HEK293 (cell line): ENCODE results near the gene NBPF3.

Experiments
- CTCF ChIA-PET: fragments of 350-600 bp; formaldehyde crosslinking; extraction: SDS; loops from one replicate; lab custom pipeline; 2021; ENCODE audit warnings: antibody characterized with exemption; lab: Yijun Ruan, JAX
- POLR2A ChIA-PET: fragments of 300-600 bp; formaldehyde crosslinking; extraction: SDS; loops from one replicate; lab custom pipeline; 2020; ENCODE audit warnings: antibody characterized with exemption, inconsistent platforms; lab: Yijun Ruan, JAX
- H3K27ac ChIP-seq: fragments of 200-500 bp; sonication (Bioruptor generic); 2 replicates; pipeline ENCODE4 v1.5.1; 2014; ENCODE audit warnings: low read depth, low read length, control low read depth, inconsistent platforms; ENCODE audit errors: extremely low read depth
- H3K36me3 ChIP-seq, 2 experiments: fragments of 200-500 bp in 1 of 2; sonication (Bioruptor generic) in 1 of 2; 1 replicate in 1 of 2; 2 replicates in 1 of 2; pipeline ENCODE4 v1.5.1; 2014 to 2017; ENCODE audit warnings: inconsistent platforms in 2 of 2, low read length in 2 of 2; ENCODE audit not compliant: control insufficient read depth in 2 of 2, insufficient read depth in 1 of 2
- H3K4me1 ChIP-seq: fragments of 200-500 bp; sonication (Bioruptor generic); 2 replicates; pipeline ENCODE4 v1.5.1; 2014; ENCODE audit warnings: mild to moderate bottlenecking, low read length, inconsistent platforms; ENCODE audit not compliant: control insufficient read depth, insufficient read depth
- H3K4me3 ChIP-seq: 2 replicates; pipeline ENCODE4 v1.5.1; 2011; ENCODE audit warnings: low read depth, mild to moderate bottlenecking, control low read depth, low read length, moderate library complexity
- H3K9me3 ChIP-seq: fragments of 200-500 bp; sonication (Bioruptor generic); 2 replicates; pipeline ENCODE4 v1.5.1; 2014; ENCODE audit warnings: low read depth, low read length, inconsistent platforms; ENCODE audit not compliant: control insufficient read depth, insufficient read depth
- ATF2 ChIP-seq: fragments of 450-650 bp; formaldehyde crosslinking; IDR thresholded peaks from 2 replicates; pipeline ENCODE4 v1.5.1; 2016; ENCODE audit warnings: missing biosample characterization, missing genetic modification characterization, low read depth
- GLIS2 ChIP-seq: fragments of 450-650 bp; formaldehyde crosslinking; IDR thresholded peaks from 2 replicates; pipeline ENCODE4 v1.5.1; 2016; ENCODE audit warnings: missing biosample characterization, missing genetic modification characterization
- OVOL3 ChIP-seq: fragments of 450-650 bp; formaldehyde crosslinking; IDR thresholded peaks from 2 replicates; pipeline ENCODE4 v1.5.1; 2016; ENCODE audit warnings: missing biosample characterization, missing genetic modification characterization
- SP3 ChIP-seq: fragments of 450-650 bp; formaldehyde crosslinking; IDR thresholded peaks from 2 replicates; pipeline ENCODE4 v1.5.1; 2016; ENCODE audit warnings: missing biosample characterization, missing genetic modification characterization
- ZBTB20 ChIP-seq: fragments of 450-650 bp; formaldehyde crosslinking; IDR thresholded peaks from 2 replicates; pipeline ENCODE4 v1.5.1; 2016; ENCODE audit warnings: missing biosample characterization, missing genetic modification characterization
- ZBTB21 ChIP-seq: fragments of 450-650 bp; formaldehyde crosslinking; IDR thresholded peaks from 2 replicates; pipeline ENCODE4 v1.5.1; 2017; ENCODE audit warnings: missing biosample characterization, missing genetic modification characterization
- ZBTB8A ChIP-seq: fragments of 450-650 bp; formaldehyde crosslinking; IDR thresholded peaks from 2 replicates; pipeline ENCODE4 v1.5.1; 2016; ENCODE audit warnings: missing biosample characterization, missing genetic modification characterization
- ZEB2 ChIP-seq: fragments of 450-650 bp; formaldehyde crosslinking; IDR thresholded peaks from 2 replicates; pipeline ENCODE4 v1.5.1; 2016; ENCODE audit warnings: missing biosample characterization, missing genetic modification characterization
- ZFHX2 ChIP-seq: fragments of 450-650 bp; formaldehyde crosslinking; conservative IDR thresholded peaks from 2 replicates; pipeline ENCODE4 v1.5.1; 2016; ENCODE audit warnings: missing biosample characterization, missing genetic modification characterization
- ZNF2 ChIP-seq: fragments of 450-650 bp; formaldehyde crosslinking; IDR thresholded peaks from 2 replicates; pipeline ENCODE4 v1.5.1; 2016; ENCODE audit warnings: missing biosample characterization, missing genetic modification characterization
- ZNF211 ChIP-seq: fragments of 450-650 bp; formaldehyde crosslinking; IDR thresholded peaks from 2 replicates; pipeline ENCODE4 v1.5.1; 2016; ENCODE audit warnings: low read depth, missing biosample characterization, missing genetic modification characterization
- ZNF311 ChIP-seq: fragments of 450-650 bp; formaldehyde crosslinking; IDR thresholded peaks from 2 replicates; pipeline ENCODE4 v1.5.1; 2017; ENCODE audit warnings: missing biosample characterization, missing genetic modification characterization, borderline replicate concordance
- ZNF335 ChIP-seq: fragments of 450-650 bp; formaldehyde crosslinking; conservative IDR thresholded peaks from 2 replicates; pipeline ENCODE4 v1.5.1; 2016; ENCODE audit warnings: missing biosample characterization, missing genetic modification characterization
- ZNF558 ChIP-seq: fragments of 450-650 bp; formaldehyde crosslinking; IDR thresholded peaks from 2 replicates; pipeline ENCODE4 v1.5.1; 2016; ENCODE audit warnings: missing biosample characterization, missing genetic modification characterization
- ZNF654 ChIP-seq: fragments of 450-650 bp; formaldehyde crosslinking; IDR thresholded peaks from 2 replicates; pipeline ENCODE4 v1.5.1; 2016; ENCODE audit warnings: low read depth, missing biosample characterization, missing genetic modification characterization
- ZNF701 ChIP-seq: fragments of 450-650 bp; formaldehyde crosslinking; IDR thresholded peaks from 2 replicates; pipeline ENCODE4 v1.5.1; 2016; ENCODE audit warnings: missing biosample characterization, missing genetic modification characterization
- ZNF777 ChIP-seq: fragments of 450-650 bp; formaldehyde crosslinking; IDR thresholded peaks from 2 replicates; pipeline ENCODE4 v1.5.1; 2017; ENCODE audit warnings: missing biosample characterization, missing genetic modification characterization, borderline replicate concordance
- TF ChIP-seq, protein P1 (sequence below): fragments of 450-650 bp; formaldehyde crosslinking; IDR thresholded peaks from 2 replicates; pipeline ENCODE4 v1.5.1; 2016; ENCODE audit warnings: missing biosample characterization, missing genetic modification characterization
- TF ChIP-seq, protein P2 (sequence below): fragments of 450-650 bp; formaldehyde crosslinking; IDR thresholded peaks from 2 replicates; pipeline ENCODE4 v1.5.1; 2016; ENCODE audit warnings: missing biosample characterization, missing genetic modification characterization

NBPF3 gene

DNA sequence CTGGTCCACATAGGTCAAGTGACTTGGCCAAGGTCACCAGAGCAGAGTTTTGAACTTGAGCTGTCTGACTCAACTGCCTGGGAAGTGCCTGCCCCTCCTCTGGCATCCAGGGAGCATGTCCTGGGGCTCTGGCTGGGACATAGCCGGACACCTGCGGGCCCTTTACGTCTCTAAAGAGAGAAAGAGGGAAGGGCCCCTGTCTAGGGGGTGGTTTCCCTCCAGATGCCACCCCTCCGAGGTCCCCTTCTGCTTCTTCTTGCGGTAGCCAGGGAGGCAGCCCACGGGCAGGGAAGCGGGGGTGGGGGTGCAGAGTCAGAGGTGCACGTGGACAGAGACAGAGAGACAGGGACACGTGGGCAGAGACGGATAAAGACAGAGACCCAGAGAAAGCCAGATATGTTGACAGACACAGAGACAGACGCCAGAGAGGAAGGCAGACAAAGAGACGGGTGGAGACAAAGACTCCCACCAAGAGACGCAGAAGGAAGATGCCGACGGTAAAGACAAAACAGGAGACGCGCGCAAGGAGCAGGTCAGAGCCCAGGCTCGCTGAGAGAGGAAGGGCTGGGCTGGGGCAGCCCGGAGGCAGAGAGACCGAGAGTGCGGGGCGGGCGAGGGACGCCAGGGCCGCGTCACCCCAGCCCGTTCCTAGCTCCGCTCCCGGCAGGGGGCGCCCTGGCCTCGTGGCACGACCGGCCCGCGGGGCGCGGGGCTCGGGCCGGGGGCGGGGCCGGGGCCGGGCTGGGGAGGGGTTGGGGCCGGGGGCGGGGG is 68.8 kb downstream of the NBPF3 start (continued):
- TF ChIP-seq ZNF701 (tag by site-specific recombination) (no peak), SP3 (tag by site-specific recombination) (no peak), ZEB2 (tag by site-specific recombination) (0 out of 2 replicates have a peak, but pooled peaks have one; percentile 31), ZBTB8A (tag by site-specific recombination) (0 out of 2 replicates have a peak, but pooled peaks have one; percentile 18), ZNF558 (tag by site-specific recombination) (no peak), ZFHX2 (peak; percentile 53), OVOL3 (tag by site-specific recombination) (no peak), ZBTB21 (no peak), ZNF335 (tag by site-specific recombination) (peak; percentile 89), ZNF2 (no peak), ZNF654 (tag by site-specific recombination) (0 out of 2 replicates have a peak, but pooled peaks have one; percentile 10), ATF2 (tag by site-specific recombination) (no peak), ZNF211 (tag by site-specific recombination) (no peak), ZNF311 (tag by site-specific recombination) (no peak), ZNF777 (peak; percentile 44; the same call in 1 of the 2 replicates)
- TF ChIP-seq, protein P1, sequence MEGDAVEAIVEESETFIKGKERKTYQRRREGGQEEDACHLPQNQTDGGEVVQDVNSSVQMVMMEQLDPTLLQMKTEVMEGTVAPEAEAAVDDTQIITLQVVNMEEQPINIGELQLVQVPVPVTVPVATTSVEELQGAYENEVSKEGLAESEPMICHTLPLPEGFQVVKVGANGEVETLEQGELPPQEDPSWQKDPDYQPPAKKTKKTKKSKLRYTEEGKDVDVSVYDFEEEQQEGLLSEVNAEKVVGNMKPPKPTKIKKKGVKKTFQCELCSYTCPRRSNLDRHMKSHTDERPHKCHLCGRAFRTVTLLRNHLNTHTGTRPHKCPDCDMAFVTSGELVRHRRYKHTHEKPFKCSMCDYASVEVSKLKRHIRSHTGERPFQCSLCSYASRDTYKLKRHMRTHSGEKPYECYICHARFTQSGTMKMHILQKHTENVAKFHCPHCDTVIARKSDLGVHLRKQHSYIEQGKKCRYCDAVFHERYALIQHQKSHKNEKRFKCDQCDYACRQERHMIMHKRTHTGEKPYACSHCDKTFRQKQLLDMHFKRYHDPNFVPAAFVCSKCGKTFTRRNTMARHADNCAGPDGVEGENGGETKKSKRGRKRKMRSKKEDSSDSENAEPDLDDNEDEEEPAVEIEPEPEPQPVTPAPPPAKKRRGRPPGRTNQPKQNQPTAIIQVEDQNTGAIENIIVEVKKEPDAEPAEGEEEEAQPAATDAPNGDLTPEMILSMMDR (tag by site-specific recombination) = peak; percentile 55; the same call in 1 of the 2 replicates
- TF ChIP-seq, protein P2, sequence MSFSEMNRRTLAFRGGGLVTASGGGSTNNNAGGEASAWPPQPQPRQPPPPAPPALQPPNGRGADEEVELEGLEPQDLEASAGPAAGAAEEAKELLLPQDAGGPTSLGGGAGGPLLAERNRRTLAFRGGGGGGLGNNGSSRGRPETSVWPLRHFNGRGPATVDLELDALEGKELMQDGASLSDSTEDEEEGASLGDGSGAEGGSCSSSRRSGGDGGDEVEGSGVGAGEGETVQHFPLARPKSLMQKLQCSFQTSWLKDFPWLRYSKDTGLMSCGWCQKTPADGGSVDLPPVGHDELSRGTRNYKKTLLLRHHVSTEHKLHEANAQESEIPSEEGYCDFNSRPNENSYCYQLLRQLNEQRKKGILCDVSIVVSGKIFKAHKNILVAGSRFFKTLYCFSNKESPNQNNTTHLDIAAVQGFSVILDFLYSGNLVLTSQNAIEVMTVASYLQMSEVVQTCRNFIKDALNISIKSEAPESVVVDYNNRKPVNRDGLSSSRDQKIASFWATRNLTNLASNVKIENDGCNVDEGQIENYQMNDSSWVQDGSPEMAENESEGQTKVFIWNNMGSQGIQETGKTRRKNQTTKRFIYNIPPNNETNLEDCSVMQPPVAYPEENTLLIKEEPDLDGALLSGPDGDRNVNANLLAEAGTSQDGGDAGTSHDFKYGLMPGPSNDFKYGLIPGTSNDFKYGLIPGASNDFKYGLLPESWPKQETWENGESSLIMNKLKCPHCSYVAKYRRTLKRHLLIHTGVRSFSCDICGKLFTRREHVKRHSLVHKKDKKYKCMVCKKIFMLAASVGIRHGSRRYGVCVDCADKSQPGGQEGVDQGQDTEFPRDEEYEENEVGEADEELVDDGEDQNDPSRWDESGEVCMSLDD (tag by site-specific recombination) = no peak

GRCh38 chr1:21509351-21510112 is 69.6 kb downstream of the NBPF3 start, which contains the start of gene ALPL:
Gene ALPL, plus strand, starts transcription at chr1:21509423. Its CDS starts 44,659 bp downstream, at chr1:21554082.
- H3K36me3 ChIP-seq = no peaks in the 10 kb centered on the region
- peak within 1 kb of the TSS; percentile 23 for H3K4me3 ChIP-seq
- POLR2A ChIA-PET = no interaction called here
- no peak within 1 kb of the TSS for H3K27ac ChIP-seq
- TF ChIP-seq ZFHX2 (peak; percentile 13), ZBTB20 (no peak), GLIS2 (tag by site-specific recombination) (0 out of 2 replicates have a peak, but pooled peaks have one; percentile 24)
- CTCF ChIA-PET = interaction anchor here (0.8 to 2.0 kb wide), 9 partner anchors 9 to 439 kb away, joined by 3 to 8 read pairs (median 4); no protein-coding TSS in a partner anchor
- H3K4me1 ChIP-seq = no peaks in the 10 kb centered on the region
- no peaks in the 10 kb centered on the region for H3K9me3 ChIP-seq
